Mesothelial cell of epicardium (in vitro differentiated cells): ENCODE results near the gene UFC1. TPM values are rescaled to one million over a fixed set of nuclear protein-coding genes. Genes with fewer than 3 reads are reported as not detected.

ENCODE experiments used
- DNase-seq, 2 experiments: peaks; one replicate each; pipeline ENCODE4 v3.0.0; 2021; ENCODE audit warnings: low spot score in 2 of 2; ENCODE audit not compliant: unreplicated experiment in 2 of 2
- H3K27ac Mint-ChIP-seq: 2 replicates; pipeline ENCODE4 v1.8.0; 2021; ENCODE audit warnings: mixed read lengths
- H3K27me3 Mint-ChIP-seq: 2 replicates; pipeline ENCODE4 v1.8.0; 2021; ENCODE audit warnings: low read depth, mixed read lengths
- H3K36me3 Mint-ChIP-seq: 2 replicates; pipeline ENCODE4 v1.8.0; 2021; ENCODE audit warnings: mixed read lengths
- H3K4me1 Mint-ChIP-seq: 2 replicates; pipeline ENCODE4 v1.8.0; 2021; ENCODE audit warnings: mixed read lengths
- H3K4me3 Mint-ChIP-seq: 2 replicates; pipeline ENCODE4 v1.8.0; 2021; ENCODE audit warnings: mild to moderate bottlenecking, moderate library complexity, mixed read lengths
- H3K9me3 Mint-ChIP-seq: 2 replicates; pipeline ENCODE4 v1.8.0; 2021; ENCODE audit warnings: mixed read lengths
- total RNA-seq: library from RNA; stranded (reverse); gene quantifications from 3 replicates; pipeline ENCODE4 v1.2.1, GENCODE V29; 2021
- TF ChIP-seq, protein P1 (sequence below): fragments of 200-600 bp; sonication (generic); IDR thresholded peaks from one replicate; pipeline ENCODE4 v1.5.0; 2021; ENCODE audit warnings: antibody characterized with exemption; ENCODE audit not compliant: unreplicated experiment

The UFC1 gene
- total RNA-seq, 1 donor from 2014 or later: 86.2 TPM

DNA sequence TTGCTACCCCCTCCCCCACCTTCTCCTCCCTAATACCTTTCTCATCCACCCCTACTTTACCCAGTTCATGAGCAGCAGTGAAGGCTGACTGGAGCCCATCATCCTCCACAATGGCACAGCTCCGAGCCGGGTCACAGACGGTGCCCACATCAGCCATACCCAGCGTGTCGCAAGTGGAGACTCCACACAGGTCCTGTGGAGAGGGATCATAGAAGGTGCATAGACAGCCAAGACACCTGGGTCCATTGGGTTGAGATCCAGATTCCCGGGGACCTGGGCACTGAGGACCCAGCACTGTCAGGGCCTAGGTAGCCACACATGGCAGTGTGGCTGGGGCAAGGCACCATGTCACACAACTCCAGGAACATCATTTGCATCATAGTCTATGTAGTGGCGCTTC is 42.3 kb downstream of the UFC1 start:
- H3K27ac Mint-ChIP-seq: no peak overlapping the region
- no peaks in the 10 kb centered on the region for H3K36me3 Mint-ChIP-seq
- TF ChIP-seq, protein P1, sequence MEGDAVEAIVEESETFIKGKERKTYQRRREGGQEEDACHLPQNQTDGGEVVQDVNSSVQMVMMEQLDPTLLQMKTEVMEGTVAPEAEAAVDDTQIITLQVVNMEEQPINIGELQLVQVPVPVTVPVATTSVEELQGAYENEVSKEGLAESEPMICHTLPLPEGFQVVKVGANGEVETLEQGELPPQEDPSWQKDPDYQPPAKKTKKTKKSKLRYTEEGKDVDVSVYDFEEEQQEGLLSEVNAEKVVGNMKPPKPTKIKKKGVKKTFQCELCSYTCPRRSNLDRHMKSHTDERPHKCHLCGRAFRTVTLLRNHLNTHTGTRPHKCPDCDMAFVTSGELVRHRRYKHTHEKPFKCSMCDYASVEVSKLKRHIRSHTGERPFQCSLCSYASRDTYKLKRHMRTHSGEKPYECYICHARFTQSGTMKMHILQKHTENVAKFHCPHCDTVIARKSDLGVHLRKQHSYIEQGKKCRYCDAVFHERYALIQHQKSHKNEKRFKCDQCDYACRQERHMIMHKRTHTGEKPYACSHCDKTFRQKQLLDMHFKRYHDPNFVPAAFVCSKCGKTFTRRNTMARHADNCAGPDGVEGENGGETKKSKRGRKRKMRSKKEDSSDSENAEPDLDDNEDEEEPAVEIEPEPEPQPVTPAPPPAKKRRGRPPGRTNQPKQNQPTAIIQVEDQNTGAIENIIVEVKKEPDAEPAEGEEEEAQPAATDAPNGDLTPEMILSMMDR: no peak
- peaks cover 44% of the 10 kb centered on the region for H3K4me1 Mint-ChIP-seq
- H3K27me3 Mint-ChIP-seq: no peaks in the 10 kb centered on the region
- no peak for DNase-seq
- H3K4me3 Mint-ChIP-seq: no peak overlapping the region
- no peaks in the 10 kb centered on the region for H3K9me3 Mint-ChIP-seq

DNA sequence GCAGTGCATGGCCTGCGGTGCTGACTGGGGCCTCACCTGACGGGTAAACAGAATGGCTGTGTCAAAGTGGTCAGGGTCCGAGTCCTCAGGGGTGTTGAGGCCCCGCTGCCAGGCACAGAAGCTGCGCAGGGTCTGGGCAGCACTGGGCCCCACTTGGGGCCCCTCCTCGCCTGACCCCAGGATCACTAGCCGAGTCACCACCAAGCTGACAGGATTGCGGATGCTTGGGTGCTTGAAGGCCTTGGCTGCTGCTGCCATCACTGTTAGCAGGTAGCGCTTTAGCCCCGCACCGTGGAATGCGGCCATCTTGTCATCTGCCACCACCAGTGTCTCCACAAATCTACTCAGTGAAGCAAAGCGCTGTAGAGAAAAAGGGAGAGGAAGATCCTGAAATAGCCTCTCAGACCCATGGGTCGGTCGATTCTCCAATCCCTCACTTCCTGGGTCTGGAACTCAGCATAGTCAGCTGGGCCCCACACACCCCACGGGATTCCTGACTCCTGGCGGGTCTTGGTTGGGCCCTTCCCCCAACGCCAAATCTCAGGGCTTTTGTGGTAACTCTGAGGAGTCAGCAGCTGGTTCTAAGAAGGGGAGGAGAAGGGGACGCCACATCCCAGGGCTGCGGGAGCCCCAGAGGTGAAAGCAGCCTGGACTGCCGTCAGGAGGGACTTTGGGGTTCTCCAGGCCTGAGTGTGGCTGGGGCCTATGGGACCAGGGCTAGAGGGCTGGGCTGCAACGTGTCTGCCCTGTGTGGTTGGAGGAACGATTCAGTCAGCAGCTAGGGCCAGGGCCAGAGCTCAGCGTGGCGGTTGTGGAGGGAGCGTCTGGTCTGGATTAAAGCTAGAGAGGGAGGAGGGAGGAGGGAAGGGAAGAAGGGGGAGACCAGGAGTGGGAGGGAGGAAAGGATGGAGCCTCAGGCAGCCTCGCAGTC is 43.0 kb downstream of the UFC1 start:
- peaks cover 51% of the 10 kb centered on the region for H3K4me1 Mint-ChIP-seq
- TF ChIP-seq, protein P1: no peak
- H3K27me3 Mint-ChIP-seq: no peaks in the 10 kb centered on the region
- no peaks in the 10 kb centered on the region for H3K36me3 Mint-ChIP-seq
- no peaks in the 10 kb centered on the region for H3K9me3 Mint-ChIP-seq
- DNase-seq: peak in 1 of 2 experiments; percentile 55
- H3K27ac Mint-ChIP-seq: peak overlapping the region; percentile 92
- peak overlapping the region; percentile 62 for H3K4me3 Mint-ChIP-seq

DNA sequence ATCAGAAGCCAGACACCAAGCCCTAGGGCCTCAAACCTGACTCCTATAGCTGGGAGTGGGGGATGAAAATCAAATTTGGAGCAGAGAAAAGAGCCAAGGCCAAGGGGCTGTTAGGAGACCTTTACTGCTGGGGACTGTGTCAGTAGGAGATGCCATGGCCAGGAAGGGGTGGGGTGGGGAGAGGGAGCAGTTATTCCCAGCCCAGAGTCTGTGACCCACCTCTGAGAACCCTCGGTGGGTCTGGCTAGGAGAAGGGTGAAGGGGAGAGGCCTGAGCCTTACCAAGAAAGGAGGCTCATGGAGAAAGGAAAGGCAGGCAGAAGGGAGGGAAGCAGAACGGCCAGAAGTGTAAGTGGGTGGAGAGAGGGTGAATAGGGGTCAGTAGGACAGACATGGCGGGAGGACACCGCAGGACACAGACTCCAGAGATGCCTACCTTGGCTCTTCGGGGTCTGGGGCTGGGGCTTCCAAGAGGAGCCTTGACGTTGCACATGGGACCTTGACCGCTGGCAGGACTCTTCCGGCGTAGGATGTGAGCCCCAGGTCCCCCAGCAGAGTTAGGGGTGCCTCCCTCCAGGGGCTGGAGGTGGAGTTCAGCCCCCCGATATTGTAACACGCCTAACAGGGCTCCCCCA is 43.9 kb downstream of the UFC1 start:
- peak overlapping the region; percentile 92 for H3K27ac Mint-ChIP-seq
- TF ChIP-seq, protein P1: no peak
- H3K36me3 Mint-ChIP-seq: no peaks in the 10 kb centered on the region
- no peaks in the 10 kb centered on the region for H3K9me3 Mint-ChIP-seq
- H3K4me1 Mint-ChIP-seq: peaks cover 52% of the 10 kb centered on the region
- H3K4me3 Mint-ChIP-seq: peak overlapping the region; percentile 62
- DNase-seq: no peak
- no peaks in the 10 kb centered on the region for H3K27me3 Mint-ChIP-seq

DNA sequence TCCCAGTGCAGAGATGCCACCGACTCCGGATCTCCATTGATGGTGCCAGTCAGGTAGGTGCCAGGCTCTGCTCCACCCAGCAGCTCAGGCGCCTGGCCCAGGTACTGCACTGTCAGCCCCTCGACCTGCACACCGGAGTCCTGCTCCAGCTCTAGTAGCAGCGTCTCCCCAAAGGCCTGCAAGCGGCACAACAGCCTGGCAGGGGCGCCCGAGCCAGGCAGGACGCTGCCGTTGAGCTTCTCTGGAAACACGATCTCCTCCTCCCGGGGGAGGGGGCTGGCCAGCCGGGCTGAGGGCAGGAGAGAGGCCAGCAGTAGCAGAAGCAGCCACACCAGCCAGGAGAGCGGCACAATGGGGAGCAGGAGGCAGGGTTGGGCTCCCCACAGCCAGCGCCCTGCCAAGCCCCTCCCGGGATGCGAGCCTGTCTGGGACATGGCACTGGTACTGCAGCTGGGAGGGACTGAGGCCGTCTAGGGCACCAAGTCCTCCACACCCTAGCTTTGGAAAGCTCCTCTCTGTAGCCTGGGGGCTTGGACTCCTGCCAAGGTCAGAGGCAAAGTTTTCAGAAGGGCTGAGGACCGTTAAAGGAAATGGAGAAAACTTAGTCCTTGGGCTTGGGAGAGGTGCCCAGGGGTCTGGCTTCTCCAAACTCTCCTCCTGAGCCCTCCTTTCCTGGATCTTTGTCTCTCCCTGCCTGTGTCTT is 44.6 kb downstream of the UFC1 start:
- peak overlapping the region; percentile 62 for H3K4me3 Mint-ChIP-seq

DNA sequence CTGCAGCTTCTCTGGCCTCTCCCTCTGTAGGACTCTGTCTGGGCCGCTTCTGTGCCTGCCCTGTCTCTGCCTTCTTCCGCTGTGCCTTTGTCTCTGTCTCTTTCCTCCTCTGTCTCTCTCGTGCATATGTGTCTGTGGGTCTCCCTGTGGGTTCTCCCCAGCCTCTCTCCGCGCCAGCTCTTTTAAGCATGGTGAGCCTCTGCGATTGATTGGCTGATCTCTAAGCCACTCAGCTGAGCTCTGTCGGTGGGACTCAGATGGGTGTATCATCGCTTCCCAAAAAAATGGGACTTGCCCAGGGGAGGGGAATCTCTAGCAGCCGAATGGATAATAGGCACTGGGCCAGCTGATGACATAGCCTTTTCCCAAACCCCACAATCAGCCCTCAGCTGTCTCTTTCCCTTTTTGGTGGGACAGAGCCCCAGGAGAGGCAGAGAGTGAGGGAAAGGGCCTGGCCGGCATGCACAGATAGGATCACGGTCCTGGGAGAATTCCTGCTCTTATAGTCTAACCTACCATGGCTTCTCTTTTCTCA is 45.2 kb downstream of the UFC1 start, which contains the start of gene ADAMTS4:
TSS of gene ADAMTS4 (minus strand) at position 158 of the 535 bp plus-strand sequence. CDS start 427 bp downstream, outside the sequence.
- H3K9me3 Mint-ChIP-seq: no peaks in the 10 kb centered on the region
- peaks cover 3% of the 10 kb centered on the region for H3K36me3 Mint-ChIP-seq
- H3K4me1 Mint-ChIP-seq: peaks cover 53% of the 10 kb centered on the region
- peak within 1 kb of the TSS; percentile 62 for H3K4me3 Mint-ChIP-seq
- TF ChIP-seq, protein P1: no peak
- H3K27me3 Mint-ChIP-seq: no peaks in the 10 kb centered on the region
- no peak for DNase-seq
- H3K27ac Mint-ChIP-seq: peak within 1 kb of the TSS; percentile 92

More for the DNA sequence above, 44.6 kb downstream of the UFC1 start:
- TF ChIP-seq, protein P1: no peak
- no peaks in the 10 kb centered on the region for H3K27me3 Mint-ChIP-seq
- peak in 1 of 2 experiments; percentile 49 for DNase-seq
- no peaks in the 10 kb centered on the region for H3K9me3 Mint-ChIP-seq
- no peaks in the 10 kb centered on the region for H3K36me3 Mint-ChIP-seq
- peaks cover 53% of the 10 kb centered on the region for H3K4me1 Mint-ChIP-seq
- H3K27ac Mint-ChIP-seq: peak overlapping the region; percentile 82
